Body of pancreas (tissue), 4 donors: ENCODE measurements around the gene GALNT6.

ENCODE experiments used
- CTCF ChIP-seq, 7 experiments: fragments of 450-650 bp in 4 of 7; fragments of 200-600 bp in 3 of 7; sonication (generic) in 3 of 7; IDR thresholded peaks; one replicate each; pipeline ENCODE4 v1.5.1; 2016 to 2019; ENCODE audit warnings: antibody characterized with exemption in 7 of 7
- POLR2A ChIP-seq, 3 donors: fragments of 450-650 bp; IDR thresholded peaks; one replicate each; pipeline ENCODE4 v1.6.1; 2016; ENCODE audit warnings: antibody characterized with exemption in 3 of 3, mild to moderate bottlenecking in 2 of 3

- TF ChIP-seq CTCF (IDR thresholded peaks at IDR 0.05) (no peak), POLR2A (IDR thresholded peaks at IDR 0.05) (no peak)
Measured at GRCh38 chr12:51343201-51343600, 48.0 kb downstream of the GALNT6 start.
